Astrocyte (in vitro differentiated cells and primary cell): ENCODE results near the gene VIPR2. TPM values are rescaled to one million over a fixed set of nuclear protein-coding genes. Genes with fewer than 3 reads are reported as not detected.

Experiments used
- DNase-seq: peaks from one replicate; pipeline ENCODE4 v3.0.0-alpha.2; 2010; ENCODE audit warnings: low read depth
- FAIRE-seq: peaks from 2 replicates; lab custom pipeline; 2011; peaks lifted over from hg19 to GRCh38; lab: Jason Lieb, UNC
- H2AFZ ChIP-seq: 2 replicates; pipeline ENCODE4 v1.6.0; 2012; ENCODE audit warnings: low read depth, low read length, inconsistent platforms
- H3K27ac ChIP-seq: 2 replicates; pipeline ENCODE4 v1.5.1; 2011; ENCODE audit warnings: low read depth, low read length, inconsistent platforms
- H3K27me3 ChIP-seq: 2 replicates; pipeline ENCODE4 v1.6.0; 2011; ENCODE audit warnings: low read length, inconsistent platforms; ENCODE audit not compliant: insufficient read depth
- H3K36me3 ChIP-seq: 2 replicates; pipeline ENCODE4 v1.5.1; 2011; ENCODE audit warnings: low read length, inconsistent platforms; ENCODE audit not compliant: insufficient read depth
- H3K4me1 ChIP-seq: 2 replicates; pipeline ENCODE4 v1.5.1; 2011; ENCODE audit warnings: low read length, inconsistent platforms; ENCODE audit not compliant: insufficient read depth
- H3K4me2 ChIP-seq: 2 replicates; pipeline ENCODE4 v1.6.0; 2012; ENCODE audit warnings: low read length, inconsistent platforms
- H3K4me3 ChIP-seq: 2 replicates; pipeline ENCODE4 v1.5.1; 2011; ENCODE audit warnings: low read depth, mild to moderate bottlenecking, low read length, inconsistent platforms; ENCODE audit not compliant: insufficient read depth
- H3K79me2 ChIP-seq: 2 replicates; pipeline ENCODE4 v1.6.0; 2012; ENCODE audit warnings: mild to moderate bottlenecking, low read length, inconsistent platforms; ENCODE audit not compliant: insufficient read depth
- H3K9ac ChIP-seq: 2 replicates; pipeline ENCODE4 v1.6.0; 2012; ENCODE audit warnings: mild to moderate bottlenecking, low read length, inconsistent platforms
- H3K9me3 ChIP-seq: 2 replicates; pipeline ENCODE4 v1.5.1; 2012; ENCODE audit warnings: low read depth, mild to moderate bottlenecking, low read length, inconsistent platforms; ENCODE audit not compliant: insufficient read depth
- H4K20me1 ChIP-seq: 2 replicates; pipeline ENCODE4 v1.6.0; 2012; ENCODE audit warnings: low read length, inconsistent platforms; ENCODE audit not compliant: insufficient read depth
- H3K27ac Mint-ChIP-seq: one replicate; pipeline ENCODE4 v1.8.0; 2021; ENCODE audit warnings: mild to moderate bottlenecking, mixed read lengths; ENCODE audit not compliant: unreplicated experiment
- H3K27me3 Mint-ChIP-seq: one replicate; pipeline ENCODE4 v1.8.0; 2021; ENCODE audit warnings: low read depth, mixed read lengths; ENCODE audit not compliant: unreplicated experiment
- H3K36me3 Mint-ChIP-seq: one replicate; pipeline ENCODE4 v1.8.0; 2021; ENCODE audit warnings: low read depth, mixed read lengths; ENCODE audit not compliant: unreplicated experiment
- H3K4me1 Mint-ChIP-seq: one replicate; pipeline ENCODE4 v1.8.0; 2021; ENCODE audit warnings: low read depth, mixed read lengths; ENCODE audit not compliant: unreplicated experiment
- H3K4me3 Mint-ChIP-seq: one replicate; pipeline ENCODE4 v1.8.0; 2021; ENCODE audit warnings: mild to moderate bottlenecking, moderate library complexity, mixed read lengths; ENCODE audit not compliant: unreplicated experiment
- H3K9me3 Mint-ChIP-seq: one replicate; pipeline ENCODE4 v1.8.0; 2021; ENCODE audit warnings: mild to moderate bottlenecking, mixed read lengths; ENCODE audit not compliant: unreplicated experiment
- CTCF ChIP-seq: IDR thresholded peaks from 2 replicates; pipeline ENCODE4 v1.5.1; 2011; ENCODE audit warnings: low read depth, mild to moderate bottlenecking, inconsistent platforms, low read length, moderate library complexity; ENCODE audit not compliant: insufficient read depth
- EZH2 ChIP-seq: IDR thresholded peaks from 2 replicates; pipeline ENCODE4 v1.6.1; 2012; ENCODE audit warnings: mild to moderate bottlenecking, low read length, inconsistent platforms; ENCODE audit not compliant: insufficient read depth
- total RNA-seq: library from RNA; stranded (reverse); gene quantifications from 2 replicates; pipeline ENCODE4 v1.2.1, GENCODE V29; 2021

Gene VIPR2
- total RNA-seq, 1 donor from 2014 or later = 0.68 TPM

- Mint-ChIP-seq H3K27me3 (peaks cover 15% of the 10 kb centered on the region), H3K36me3 (no peaks in the 10 kb centered on the region), H3K27ac (no peak overlapping the region), H3K4me3 (no peak overlapping the region), H3K4me1 (peaks cover 13% of the 10 kb centered on the region), H3K9me3 (no peaks in the 10 kb centered on the region)
- no peak for DNase-seq
- H3K27me3 ChIP-seq = no peaks in the 10 kb centered on the region
- no peak overlapping the region for H2AFZ ChIP-seq
- no peaks in the 10 kb centered on the region for H3K36me3 ChIP-seq
- no peak overlapping the region for H3K27ac ChIP-seq
- H3K4me1 ChIP-seq = no peaks in the 10 kb centered on the region
- TF ChIP-seq EZH2 (no peak), CTCF (no peak)
- H3K4me2 ChIP-seq = no peak overlapping the region
- FAIRE-seq = no peak
- H3K9ac ChIP-seq = no peak overlapping the region
- H4K20me1 ChIP-seq = no peaks in the 10 kb centered on the region
- no peaks in the 10 kb centered on the region for H3K9me3 ChIP-seq
- H3K4me3 ChIP-seq = no peak overlapping the region
- no peaks in the 10 kb centered on the region for H3K79me2 ChIP-seq
Observed at GRCh38 chr7:159024280-159024951, 120.3 kb downstream of the VIPR2 start.

- Histone ChIP-seq H3K79me2 (no peaks in the 10 kb centered on the region), H3K4me2 (no peak overlapping the region), H3K36me3 (no peaks in the 10 kb centered on the region), H3K27ac (no peak overlapping the region), H3K9me3 (no peaks in the 10 kb centered on the region), H4K20me1 (no peaks in the 10 kb centered on the region), H3K4me3 (no peak overlapping the region), H3K4me1 (no peaks in the 10 kb centered on the region), H2AFZ (no peak overlapping the region), H3K9ac (no peak overlapping the region), H3K27me3 (no peaks in the 10 kb centered on the region)
- H3K36me3 Mint-ChIP-seq = no peaks in the 10 kb centered on the region
- H3K27me3 Mint-ChIP-seq = peaks cover 12% of the 10 kb centered on the region
- H3K4me3 Mint-ChIP-seq = no peak overlapping the region
- H3K9me3 Mint-ChIP-seq = no peaks in the 10 kb centered on the region
- no peak overlapping the region for H3K27ac Mint-ChIP-seq
- FAIRE-seq = no peak
- H3K4me1 Mint-ChIP-seq = peaks cover 13% of the 10 kb centered on the region
- DNase-seq = no peak
- TF ChIP-seq CTCF (no peak), EZH2 (no peak)
Observed at GRCh38 chr7:159023746-159024145, 120.9 kb downstream of the VIPR2 start.

- no peak overlapping the region for H3K4me2 ChIP-seq
- H3K9ac ChIP-seq = no peak overlapping the region
- H3K4me1 ChIP-seq = no peaks in the 10 kb centered on the region
- DNase-seq (no peak), FAIRE-seq (no peak)
- no peak overlapping the region for H2AFZ ChIP-seq
- Mint-ChIP-seq H3K4me3 (no peak overlapping the region), H3K4me1 (peaks cover 11% of the 10 kb centered on the region), H3K27me3 (peaks cover 10% of the 10 kb centered on the region), H3K36me3 (no peaks in the 10 kb centered on the region), H3K9me3 (no peaks in the 10 kb centered on the region), H3K27ac (no peak overlapping the region)
- H4K20me1 ChIP-seq = no peaks in the 10 kb centered on the region
- no peak for TF ChIP-seq CTCF
- no peak for TF ChIP-seq EZH2
- H3K9me3 ChIP-seq = no peaks in the 10 kb centered on the region
- no peaks in the 10 kb centered on the region for H3K27me3 ChIP-seq
- no peaks in the 10 kb centered on the region for H3K79me2 ChIP-seq
- H3K4me3 ChIP-seq = no peak overlapping the region
- no peaks in the 10 kb centered on the region for H3K36me3 ChIP-seq
- no peak overlapping the region for H3K27ac ChIP-seq
Observed at GRCh38 chr7:159023206-159023605, 121.5 kb downstream of the VIPR2 start.
